ENCODE data around the gene PCDHA10.
"Not testable (repeated sequence)": the region's sequence is repeated elsewhere in the genome, so short reads cannot be mapped to it uniquely, and the experiment has no call there.

Gene PCDHA10

GRCh38 chr5:140855772-140856674 is at the start of gene PCDHA10:
Gene PCDHA10, plus strand, starts transcription at chr5:140855897. Its CDS starts 152 bp downstream, at chr5:140856049.
- TF ChIP-seq, protein P1, sequence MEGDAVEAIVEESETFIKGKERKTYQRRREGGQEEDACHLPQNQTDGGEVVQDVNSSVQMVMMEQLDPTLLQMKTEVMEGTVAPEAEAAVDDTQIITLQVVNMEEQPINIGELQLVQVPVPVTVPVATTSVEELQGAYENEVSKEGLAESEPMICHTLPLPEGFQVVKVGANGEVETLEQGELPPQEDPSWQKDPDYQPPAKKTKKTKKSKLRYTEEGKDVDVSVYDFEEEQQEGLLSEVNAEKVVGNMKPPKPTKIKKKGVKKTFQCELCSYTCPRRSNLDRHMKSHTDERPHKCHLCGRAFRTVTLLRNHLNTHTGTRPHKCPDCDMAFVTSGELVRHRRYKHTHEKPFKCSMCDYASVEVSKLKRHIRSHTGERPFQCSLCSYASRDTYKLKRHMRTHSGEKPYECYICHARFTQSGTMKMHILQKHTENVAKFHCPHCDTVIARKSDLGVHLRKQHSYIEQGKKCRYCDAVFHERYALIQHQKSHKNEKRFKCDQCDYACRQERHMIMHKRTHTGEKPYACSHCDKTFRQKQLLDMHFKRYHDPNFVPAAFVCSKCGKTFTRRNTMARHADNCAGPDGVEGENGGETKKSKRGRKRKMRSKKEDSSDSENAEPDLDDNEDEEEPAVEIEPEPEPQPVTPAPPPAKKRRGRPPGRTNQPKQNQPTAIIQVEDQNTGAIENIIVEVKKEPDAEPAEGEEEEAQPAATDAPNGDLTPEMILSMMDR (IDR thresholded peaks at IDR 0.05; ENCODE audit: borderline replicate concordance, control extremely low read depth, extremely low read depth, insufficient read depth, missing control alignments), result no peak
- no peak for DNase-seq (ENCODE audit: low spot score)
- in situ Hi-C loops (cut with MboI; ENCODE audit: low sequenced_read_pairs, unreplicated experiment), result no loop called here

DNA sequence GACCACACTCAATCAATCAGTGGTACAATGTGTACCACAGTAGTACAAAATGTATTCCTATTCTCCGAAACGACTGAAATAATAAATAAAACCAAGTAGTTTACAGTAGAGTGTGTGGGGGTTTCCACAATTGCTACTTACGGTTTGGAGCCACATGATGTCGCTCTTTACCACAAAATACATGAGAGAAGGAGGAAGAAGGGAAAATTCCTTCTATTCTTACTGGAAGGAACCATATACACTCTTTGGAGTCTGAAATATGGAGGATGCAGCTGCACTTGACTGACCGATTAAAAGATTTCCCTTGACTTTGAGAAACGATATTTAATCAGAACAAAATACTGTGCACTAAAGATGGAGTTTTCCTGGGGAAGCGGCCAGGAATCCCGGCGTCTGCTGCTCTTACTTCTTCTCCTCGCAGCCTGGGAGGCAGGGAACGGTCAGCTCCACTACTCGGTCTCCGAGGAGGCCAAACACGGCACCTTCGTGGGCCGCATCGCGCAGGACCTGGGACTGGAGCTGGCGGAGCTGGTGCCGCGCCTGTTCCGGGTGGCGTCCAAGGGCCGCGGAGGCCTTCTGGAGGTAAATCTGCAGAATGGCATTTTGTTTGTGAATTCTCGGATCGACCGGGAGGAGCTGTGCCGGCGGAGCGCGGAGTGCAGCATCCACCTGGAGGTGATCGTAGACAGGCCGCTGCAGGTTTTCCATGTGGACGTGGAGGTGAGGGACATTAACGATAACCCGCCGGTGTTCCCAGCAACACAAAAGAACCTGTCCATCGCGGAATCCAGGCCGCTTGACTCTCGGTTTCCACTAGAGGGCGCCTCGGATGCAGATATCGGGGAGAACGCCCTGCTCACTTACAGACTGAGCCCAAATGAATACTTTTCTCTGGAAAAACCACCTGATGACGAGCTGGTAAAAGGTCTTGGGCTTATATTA is 48.6 kb upstream of the PCDHA10 start, which contains the start of gene PCDHA4:
Gene PCDHA4 (plus strand): TSS at position 235 of the 942 bp plus-strand sequence.
- in situ Hi-C loops (cut with MboI; ENCODE audit: low sequenced_read_pairs, unreplicated experiment), result no loop called here
- no peak for DNase-seq (ENCODE audit: low spot score)
- TF ChIP-seq, protein P1 (IDR thresholded peaks at IDR 0.05; ENCODE audit: borderline replicate concordance, control extremely low read depth, extremely low read depth, insufficient read depth, missing control alignments), result no peak

DNA sequence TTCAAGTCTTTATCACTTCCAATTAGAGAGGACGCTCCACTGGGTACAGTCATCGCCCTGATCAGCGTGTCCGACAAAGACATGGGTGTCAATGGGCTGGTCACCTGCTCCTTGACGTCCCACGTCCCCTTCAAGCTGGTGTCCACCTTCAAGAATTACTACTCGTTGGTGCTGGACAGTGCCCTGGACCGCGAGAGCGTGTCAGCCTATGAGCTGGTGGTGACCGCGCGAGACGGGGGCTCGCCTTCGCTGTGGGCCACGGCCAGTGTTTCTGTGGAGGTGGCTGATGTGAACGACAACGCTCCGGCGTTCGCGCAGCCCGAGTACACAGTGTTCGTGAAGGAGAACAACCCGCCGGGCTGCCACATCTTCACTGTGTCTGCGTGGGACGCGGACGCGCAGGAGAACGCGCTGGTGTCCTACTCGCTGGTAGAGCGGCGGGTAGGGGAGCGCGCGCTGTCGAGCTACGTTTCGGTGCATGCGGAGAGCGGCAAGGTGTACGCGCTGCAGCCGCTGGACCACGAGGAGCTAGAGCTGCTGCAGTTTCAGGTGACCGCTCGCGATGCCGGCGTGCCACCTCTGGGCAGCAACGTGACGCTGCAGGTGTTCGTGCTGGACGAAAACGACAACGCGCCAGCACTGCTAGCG is 47.3 kb upstream of the PCDHA10 start:
- in situ Hi-C loops (cut with MboI; ENCODE audit: low sequenced_read_pairs, unreplicated experiment); DNase-seq (ENCODE audit: low spot score): not testable (repeated sequence)

DNA sequence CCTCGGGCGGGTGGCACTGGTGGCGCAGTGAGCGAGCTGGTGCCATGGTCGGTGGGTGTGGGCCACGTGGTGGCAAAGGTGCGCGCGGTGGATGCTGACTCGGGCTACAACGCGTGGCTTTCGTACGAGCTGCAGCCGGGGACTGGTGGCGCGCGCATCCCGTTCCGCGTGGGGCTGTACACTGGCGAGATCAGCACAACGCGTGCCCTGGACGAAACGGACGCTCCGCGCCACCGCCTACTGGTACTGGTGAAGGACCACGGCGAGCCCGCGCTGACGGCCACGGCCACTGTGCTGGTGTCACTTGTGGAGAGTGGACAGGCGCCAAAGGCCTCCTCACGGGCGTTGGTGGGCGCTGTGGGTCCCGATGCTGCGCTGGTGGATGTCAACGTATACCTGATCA is 46.8 kb upstream of the PCDHA10 start:
- TF ChIP-seq, protein P1 (IDR thresholded peaks at IDR 0.05; ENCODE audit: borderline replicate concordance, control extremely low read depth, extremely low read depth, insufficient read depth, missing control alignments), result no peak
- in situ Hi-C loops (cut with MboI; ENCODE audit: low sequenced_read_pairs, unreplicated experiment), result no loop called here
- no peak for DNase-seq (ENCODE audit: low spot score)

GRCh38 chr5:140821375-140822280 is 34.1 kb upstream of the PCDHA10 start, which contains the start of gene PCDHA5:
Gene PCDHA5, plus strand, starts transcription at chr5:140821613.
- in situ Hi-C loops (cut with MboI; ENCODE audit: low sequenced_read_pairs, unreplicated experiment), result no loop called here
- no peak for DNase-seq (ENCODE audit: low spot score)
- TF ChIP-seq, protein P1 (IDR thresholded peaks at IDR 0.05; ENCODE audit: borderline replicate concordance, control extremely low read depth, extremely low read depth, insufficient read depth, missing control alignments), result no peak

GRCh38 chr5:140822281-140822629 is 33.4 kb upstream of the PCDHA10 start:
- in situ Hi-C loops (cut with MboI; ENCODE audit: low sequenced_read_pairs, unreplicated experiment), result no loop called here
- TF ChIP-seq, protein P1 (IDR thresholded peaks at IDR 0.05; ENCODE audit: borderline replicate concordance, control extremely low read depth, extremely low read depth, insufficient read depth, missing control alignments), result no peak
- DNase-seq (ENCODE audit: low spot score), result no peak

GRCh38 chr5:140822969-140823368 is 32.7 kb upstream of the PCDHA10 start:
- DNase-seq (ENCODE audit: low spot score); in situ Hi-C loops (cut with MboI; ENCODE audit: low sequenced_read_pairs, unreplicated experiment): not testable (repeated sequence)
